SK-N-MC (cell line): ENCODE measurements around the gene FURIN.

Experiments used
- EZH2 ChIP-seq: fragments of 200-600 bp; sonication (generic); IDR thresholded peaks from one replicate; pipeline ENCODE4 v1.6.1; 2017; ENCODE audit warnings: antibody characterized with exemption
- FOXP2 ChIP-seq: optimal IDR thresholded peaks from 2 replicates; pipeline ENCODE3; 2011; ENCODE audit warnings: mild to moderate bottlenecking, moderate library complexity; ENCODE audit not compliant: insufficient read depth; ENCODE audit errors: extremely low read length, control extremely low read depth
- POLR2AphosphoS5 ChIP-seq: IDR thresholded peaks from 2 replicates; pipeline ENCODE4 v1.6.1; 2012; ENCODE audit warnings: mild to moderate bottlenecking, low read depth, low read length, borderline replicate concordance

- TF ChIP-seq POLR2AphosphoS5: no peak
- no peak for TF ChIP-seq EZH2
- no peak for TF ChIP-seq FOXP2
These were observed 14.6 kb downstream of the FURIN start for GRCh38 chr15:90882781-90883525.
